Myocyte (in vitro differentiated cells): ENCODE measurements around the gene KMT5C. TPM values are rescaled to one million over a fixed set of nuclear protein-coding genes. Genes with fewer than 3 reads are reported as not detected.
A peak's percentile ranks its signal among the peaks of the same experiment; 100 is the strongest.
"Not testable (repeated sequence)": the region's sequence is repeated elsewhere in the genome, so short reads cannot be mapped to it uniquely, and the experiment has no call there.

Source experiments
- DNase-seq: peaks from one replicate; pipeline ENCODE4 v3.0.0-alpha.2; 2012; ENCODE audit warnings: low read depth
- total RNA-seq: library from RNA; depleted of rRNA; stranded (reverse); fragments of >200 nt; gene quantifications from 2 replicates; pipeline ENCODE4 v1.2.3, GENCODE V29; 2014

KMT5C gene
- total RNA-seq, 1 donor from 2014 or later, result 17.3 TPM

- no peak for DNase-seq
Measured at GRCh38 chr19:55316646-55317045, 23.0 kb upstream of the KMT5C start.

GRCh38 chr19:55319785-55320184, 19.9 kb upstream of the KMT5C start:
- peak; percentile 26 for DNase-seq

GRCh38 chr19:55320844-55321419, 18.7 kb upstream of the KMT5C start:
- no peak for DNase-seq

GRCh38 chr19:55321466-55322137, 18.1 kb upstream of the KMT5C start:
- no peak for DNase-seq

- no peak for DNase-seq
Measured at GRCh38 chr19:55322204-55322885, 17.3 kb upstream of the KMT5C start.

GRCh38 chr19:55324662-55325061, 15.0 kb upstream of the KMT5C start:
- DNase-seq, result no peak

- no peak for DNase-seq
Measured at GRCh38 chr19:55325172-55325571, 14.5 kb upstream of the KMT5C start, which contains the start of gene TMEM150B. Gene TMEM150B (minus strand): TSS chr19:55325341. CDS start chr19:55321036, 4,305 bp downstream.

- not testable (repeated sequence) for DNase-seq
Measured at GRCh38 chr19:55328774-55329318, 10.8 kb upstream of the KMT5C start.

- not testable (repeated sequence) for DNase-seq
Measured at GRCh38 chr19:55329791-55330190, 9.9 kb upstream of the KMT5C start.

GRCh38 chr19:55333870-55334269, 5.8 kb upstream of the KMT5C start:
- DNase-seq, result no peak

- DNase-seq, result no peak
Measured at GRCh38 chr19:55336101-55336500, 3.6 kb upstream of the KMT5C start.

GRCh38 chr19:55339889-55340783, 460 bp downstream of the KMT5C start:
- DNase-seq, result no peak

GRCh38 chr19:55340784-55341147, 1.1 kb downstream of the KMT5C start:
- DNase-seq, result peak; percentile 52

- DNase-seq, result peak; percentile 89
Measured at GRCh38 chr19:55341171-55341588, 1.5 kb downstream of the KMT5C start.

- no peak for DNase-seq
Measured at GRCh38 chr19:55341595-55342531, 2.2 kb downstream of the KMT5C start.

- peak; percentile 97 for DNase-seq
Measured at GRCh38 chr19:55344444-55344843, 4.8 kb downstream of the KMT5C start.

- DNase-seq, result no peak
Measured at GRCh38 chr19:55345101-55345817, 5.6 kb downstream of the KMT5C start.

- peak; percentile 82 for DNase-seq
Measured at GRCh38 chr19:55345818-55346724, 6.4 kb downstream of the KMT5C start.
